ENCODE data around the gene LEF1.

LEF1 gene

DNA sequence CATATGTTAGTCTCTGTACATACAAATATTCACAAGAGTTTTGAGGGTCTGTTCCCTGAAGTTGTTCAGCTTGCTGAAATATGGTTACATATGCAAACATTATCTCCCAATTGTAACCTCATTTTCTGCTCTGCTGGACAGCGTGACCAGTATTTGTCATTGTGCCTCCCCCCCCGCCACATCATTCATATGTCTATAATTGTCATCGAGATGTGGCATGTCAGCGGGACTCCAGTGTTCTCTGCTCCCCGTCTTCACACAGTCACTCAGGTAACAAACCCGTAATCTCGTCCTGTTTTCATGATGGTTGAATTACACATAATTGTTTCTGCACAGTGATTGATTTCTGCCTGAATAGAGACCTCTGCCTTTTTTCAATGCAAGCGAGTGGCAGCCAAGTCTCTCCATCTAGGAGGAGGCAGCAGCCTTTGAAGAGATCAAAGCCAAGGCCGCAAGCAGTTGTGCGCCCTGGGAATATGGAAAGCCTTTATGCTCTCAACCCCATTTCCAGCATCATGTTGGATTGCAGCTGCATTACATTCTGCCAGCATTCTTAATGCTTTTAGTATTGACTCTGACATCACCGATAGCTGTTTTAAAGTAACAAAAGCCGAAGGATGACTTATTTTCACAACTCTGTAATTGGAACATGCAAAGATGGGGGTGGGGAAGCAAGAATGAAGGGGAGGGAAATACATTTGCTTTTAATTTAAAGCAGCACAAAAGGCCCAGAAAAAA lies 27.4 kb downstream of the LEF1 start:
- TF ChIP-seq POLR2AphosphoS5 (IDR thresholded peaks at IDR 0.05; ENCODE audit: low read depth, low read length), result no peak
- TF ChIP-seq SIN3A (IDR thresholded peaks at IDR 0.05; ENCODE audit: borderline replicate concordance, insufficient read depth, low read length), result no peak
- TF ChIP-seq TAF1 (IDR thresholded peaks at IDR 0.05; ENCODE audit: borderline replicate concordance, insufficient read depth, low read length), result no peak

DNA sequence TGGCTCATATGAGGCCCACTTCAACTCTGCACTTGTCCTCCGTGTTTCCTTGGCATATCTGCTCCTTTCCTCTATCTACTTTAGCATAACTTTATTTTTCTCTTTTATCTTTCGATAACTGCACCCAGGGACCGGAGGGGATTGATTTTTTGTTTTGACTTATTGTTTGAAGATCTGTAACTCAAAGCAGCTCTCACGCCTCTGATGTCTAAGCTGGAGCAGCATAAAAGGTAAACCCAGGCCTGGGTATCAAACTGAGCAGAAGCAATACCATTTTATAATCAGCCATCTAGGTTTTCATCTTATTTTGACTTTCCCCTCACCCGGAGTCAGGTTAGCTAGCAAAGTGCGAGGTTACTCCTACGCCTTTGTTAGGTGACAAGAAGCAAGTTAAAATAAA lies 28.4 kb downstream of the LEF1 start:
- TF ChIP-seq FOXP2 (optimal IDR thresholded peaks at IDR 0.05; ENCODE audit: borderline replicate concordance, extremely low read depth, extremely low read length, insufficient read depth), result no peak
- no peak for TF ChIP-seq TAF1 (IDR thresholded peaks at IDR 0.05; ENCODE audit: borderline replicate concordance, insufficient read depth, low read length)
- TF ChIP-seq, protein P1, sequence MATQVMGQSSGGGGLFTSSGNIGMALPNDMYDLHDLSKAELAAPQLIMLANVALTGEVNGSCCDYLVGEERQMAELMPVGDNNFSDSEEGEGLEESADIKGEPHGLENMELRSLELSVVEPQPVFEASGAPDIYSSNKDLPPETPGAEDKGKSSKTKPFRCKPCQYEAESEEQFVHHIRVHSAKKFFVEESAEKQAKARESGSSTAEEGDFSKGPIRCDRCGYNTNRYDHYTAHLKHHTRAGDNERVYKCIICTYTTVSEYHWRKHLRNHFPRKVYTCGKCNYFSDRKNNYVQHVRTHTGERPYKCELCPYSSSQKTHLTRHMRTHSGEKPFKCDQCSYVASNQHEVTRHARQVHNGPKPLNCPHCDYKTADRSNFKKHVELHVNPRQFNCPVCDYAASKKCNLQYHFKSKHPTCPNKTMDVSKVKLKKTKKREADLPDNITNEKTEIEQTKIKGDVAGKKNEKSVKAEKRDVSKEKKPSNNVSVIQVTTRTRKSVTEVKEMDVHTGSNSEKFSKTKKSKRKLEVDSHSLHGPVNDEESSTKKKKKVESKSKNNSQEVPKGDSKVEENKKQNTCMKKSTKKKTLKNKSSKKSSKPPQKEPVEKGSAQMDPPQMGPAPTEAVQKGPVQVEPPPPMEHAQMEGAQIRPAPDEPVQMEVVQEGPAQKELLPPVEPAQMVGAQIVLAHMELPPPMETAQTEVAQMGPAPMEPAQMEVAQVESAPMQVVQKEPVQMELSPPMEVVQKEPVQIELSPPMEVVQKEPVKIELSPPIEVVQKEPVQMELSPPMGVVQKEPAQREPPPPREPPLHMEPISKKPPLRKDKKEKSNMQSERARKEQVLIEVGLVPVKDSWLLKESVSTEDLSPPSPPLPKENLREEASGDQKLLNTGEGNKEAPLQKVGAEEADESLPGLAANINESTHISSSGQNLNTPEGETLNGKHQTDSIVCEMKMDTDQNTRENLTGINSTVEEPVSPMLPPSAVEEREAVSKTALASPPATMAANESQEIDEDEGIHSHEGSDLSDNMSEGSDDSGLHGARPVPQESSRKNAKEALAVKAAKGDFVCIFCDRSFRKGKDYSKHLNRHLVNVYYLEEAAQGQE (IDR thresholded peaks at IDR 0.05; ENCODE audit: insufficient read depth in 1 of 2, low read depth in 2 of 2, low read length in 2 of 2), result no peak
- no peak for TF ChIP-seq SIN3A (IDR thresholded peaks at IDR 0.05; ENCODE audit: borderline replicate concordance, insufficient read depth, low read length)
- no peak for TF ChIP-seq POLR2AphosphoS5 (IDR thresholded peaks at IDR 0.05; ENCODE audit: low read depth, low read length)

DNA sequence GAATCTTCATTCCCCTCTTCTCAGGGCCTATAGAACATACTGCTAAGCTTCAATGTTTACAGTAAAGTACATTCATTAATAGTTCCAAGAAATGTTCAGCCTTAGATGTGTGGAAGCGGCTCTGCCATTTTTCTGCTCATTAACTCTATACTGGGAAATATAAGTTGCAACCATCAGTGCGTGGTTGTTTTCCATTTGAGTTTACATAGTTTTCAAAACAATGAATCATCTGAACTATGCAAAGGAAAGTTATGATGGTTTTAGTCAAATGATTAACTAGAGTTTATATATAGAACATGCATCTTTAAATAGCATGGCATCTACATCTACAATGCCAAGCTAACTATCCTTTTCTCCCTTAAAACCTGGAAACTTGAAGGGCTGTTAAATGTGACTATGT lies 29.6 kb downstream of the LEF1 start:
- TF ChIP-seq TAF1 (IDR thresholded peaks at IDR 0.05; ENCODE audit: borderline replicate concordance, insufficient read depth, low read length) (no peak), FOXP2 (optimal IDR thresholded peaks at IDR 0.05; ENCODE audit: borderline replicate concordance, extremely low read depth, extremely low read length, insufficient read depth) (no peak), POLR2AphosphoS5 (IDR thresholded peaks at IDR 0.05; ENCODE audit: low read depth, low read length) (no peak), SIN3A (IDR thresholded peaks at IDR 0.05; ENCODE audit: borderline replicate concordance, insufficient read depth, low read length) (no peak)
- TF ChIP-seq, protein P1 (IDR thresholded peaks at IDR 0.05; ENCODE audit: insufficient read depth in 1 of 2, low read depth in 2 of 2, low read length in 2 of 2), result no peak

DNA sequence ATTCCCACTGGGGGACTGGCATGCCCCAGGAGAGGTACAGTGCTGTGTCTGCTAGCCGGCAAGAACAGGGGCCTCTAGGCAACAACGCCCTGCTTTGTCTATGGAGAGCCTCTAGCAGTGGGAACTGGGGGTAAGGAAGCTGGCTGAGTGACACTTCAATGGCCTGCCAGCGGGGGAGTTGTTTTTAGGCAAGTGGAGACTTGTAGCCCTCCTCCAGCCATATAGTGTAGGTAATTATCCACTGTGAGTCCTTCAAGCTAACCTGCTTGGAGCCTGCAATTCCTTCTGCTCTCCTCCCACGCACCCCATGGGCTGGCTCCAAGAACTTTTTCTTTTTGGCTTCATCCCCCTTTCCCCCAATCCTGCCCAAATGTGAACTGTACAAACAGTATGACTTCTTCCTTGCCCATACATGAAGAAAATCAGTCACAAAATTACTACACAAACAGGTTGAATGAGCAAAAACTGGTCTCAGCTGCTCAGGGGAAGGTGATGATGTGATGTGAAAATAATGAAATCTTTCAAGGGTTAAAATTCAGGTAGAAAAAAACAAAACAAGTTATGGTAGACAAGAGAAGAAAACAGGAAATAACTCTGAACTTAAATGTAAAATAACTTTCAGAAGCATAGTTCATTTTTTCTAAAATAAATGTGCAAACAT lies 33.1 kb downstream of the LEF1 start:
- TF ChIP-seq POLR2AphosphoS5 (IDR thresholded peaks at IDR 0.05; ENCODE audit: low read depth, low read length) (no peak), TAF1 (IDR thresholded peaks at IDR 0.05; ENCODE audit: borderline replicate concordance, insufficient read depth, low read length) (no peak), SIN3A (IDR thresholded peaks at IDR 0.05; ENCODE audit: borderline replicate concordance, insufficient read depth, low read length) (no peak), FOXP2 (optimal IDR thresholded peaks at IDR 0.05; ENCODE audit: borderline replicate concordance, extremely low read depth, extremely low read length, insufficient read depth) (no peak)
- TF ChIP-seq, protein P1 (IDR thresholded peaks at IDR 0.05; ENCODE audit: insufficient read depth in 1 of 2, low read depth in 2 of 2, low read length in 2 of 2), result no peak

DNA sequence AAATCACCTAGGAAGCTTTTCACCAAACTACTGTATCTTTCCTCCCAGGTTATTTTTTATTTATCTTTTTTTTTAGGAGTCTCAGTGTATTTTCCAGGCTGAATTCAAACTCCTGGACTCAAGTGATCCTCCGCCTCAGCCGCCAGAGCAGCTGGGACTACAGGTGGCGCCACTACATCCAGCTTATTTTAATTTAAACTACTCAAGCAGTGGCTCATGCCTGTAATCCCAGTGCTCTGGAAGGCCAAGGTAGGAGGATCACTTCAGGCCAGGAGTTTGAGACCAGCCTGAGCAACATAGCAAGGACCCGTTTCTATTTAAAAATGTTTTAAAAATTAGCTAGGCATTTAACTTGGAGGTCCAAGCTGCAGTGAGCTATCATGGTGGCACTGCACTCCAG lies 37.8 kb downstream of the LEF1 start:
- no peak for TF ChIP-seq SIN3A (IDR thresholded peaks at IDR 0.05; ENCODE audit: borderline replicate concordance, insufficient read depth, low read length)
- TF ChIP-seq, protein P1 (IDR thresholded peaks at IDR 0.05; ENCODE audit: insufficient read depth in 1 of 2, low read depth in 2 of 2, low read length in 2 of 2), result no peak
- TF ChIP-seq POLR2AphosphoS5 (IDR thresholded peaks at IDR 0.05; ENCODE audit: low read depth, low read length), result no peak
- TF ChIP-seq TAF1 (IDR thresholded peaks at IDR 0.05; ENCODE audit: borderline replicate concordance, insufficient read depth, low read length), result no peak
- no peak for TF ChIP-seq FOXP2 (optimal IDR thresholded peaks at IDR 0.05; ENCODE audit: borderline replicate concordance, extremely low read depth, extremely low read length, insufficient read depth)

Data from PFSK-1 (cell line).